AG09309 (cell line): ENCODE measurements around the gene TAOK1.

ENCODE experiments used
- DNase-seq: peaks from one replicate; pipeline ENCODE4 v3.0.0-alpha.2; 2010; ENCODE audit warnings: low read depth
- H3K4me3 ChIP-seq: 2 replicates; pipeline ENCODE4 v1.5.1; 2011; ENCODE audit warnings: mild to moderate bottlenecking, low read depth, low read length, moderate library complexity; ENCODE audit not compliant: control insufficient read depth
- CTCF ChIP-seq: IDR thresholded peaks from 2 replicates; pipeline ENCODE4 v1.5.1; 2011; ENCODE audit warnings: mild to moderate bottlenecking, low read depth, low read length, inconsistent platforms; ENCODE audit not compliant: insufficient read depth, control insufficient read depth; ENCODE audit errors: missing control alignments

The TAOK1 gene

GRCh38 chr17:29347831-29348629 is 42.1 kb upstream of the TAOK1 start:
- no peak for TF ChIP-seq CTCF
- DNase-seq = peak; percentile 31
- no peak overlapping the region for H3K4me3 ChIP-seq

- TF ChIP-seq CTCF = no peak
- H3K4me3 ChIP-seq = no peak overlapping the region
- DNase-seq = no peak
Measured at GRCh38 chr17:29349409-29349808, 40.8 kb upstream of the TAOK1 start.

GRCh38 chr17:29352146-29352545 is 38.0 kb upstream of the TAOK1 start:
- no peak for DNase-seq
- no peak overlapping the region for H3K4me3 ChIP-seq
- TF ChIP-seq CTCF = no peak

- no peak for DNase-seq
- TF ChIP-seq CTCF = no peak
Measured at GRCh38 chr17:29357232-29357631, 32.9 kb upstream of the TAOK1 start.

GRCh38 chr17:29357821-29358232 is 32.3 kb upstream of the TAOK1 start:
- no peak for DNase-seq
- no peak for TF ChIP-seq CTCF

More at GRCh38 chr17:29357232-29357631, 32.9 kb upstream of the TAOK1 start:
- H3K4me3 ChIP-seq = no peak overlapping the region

GRCh38 chr17:29358416-29358815 is 31.7 kb upstream of the TAOK1 start:
- no peak for DNase-seq
- TF ChIP-seq CTCF = no peak
- no peak overlapping the region for H3K4me3 ChIP-seq

More at GRCh38 chr17:29357821-29358232, 32.3 kb upstream of the TAOK1 start:
- H3K4me3 ChIP-seq = no peak overlapping the region
